Measurements from ENCODE around the gene SPTAN1.

DNA sequence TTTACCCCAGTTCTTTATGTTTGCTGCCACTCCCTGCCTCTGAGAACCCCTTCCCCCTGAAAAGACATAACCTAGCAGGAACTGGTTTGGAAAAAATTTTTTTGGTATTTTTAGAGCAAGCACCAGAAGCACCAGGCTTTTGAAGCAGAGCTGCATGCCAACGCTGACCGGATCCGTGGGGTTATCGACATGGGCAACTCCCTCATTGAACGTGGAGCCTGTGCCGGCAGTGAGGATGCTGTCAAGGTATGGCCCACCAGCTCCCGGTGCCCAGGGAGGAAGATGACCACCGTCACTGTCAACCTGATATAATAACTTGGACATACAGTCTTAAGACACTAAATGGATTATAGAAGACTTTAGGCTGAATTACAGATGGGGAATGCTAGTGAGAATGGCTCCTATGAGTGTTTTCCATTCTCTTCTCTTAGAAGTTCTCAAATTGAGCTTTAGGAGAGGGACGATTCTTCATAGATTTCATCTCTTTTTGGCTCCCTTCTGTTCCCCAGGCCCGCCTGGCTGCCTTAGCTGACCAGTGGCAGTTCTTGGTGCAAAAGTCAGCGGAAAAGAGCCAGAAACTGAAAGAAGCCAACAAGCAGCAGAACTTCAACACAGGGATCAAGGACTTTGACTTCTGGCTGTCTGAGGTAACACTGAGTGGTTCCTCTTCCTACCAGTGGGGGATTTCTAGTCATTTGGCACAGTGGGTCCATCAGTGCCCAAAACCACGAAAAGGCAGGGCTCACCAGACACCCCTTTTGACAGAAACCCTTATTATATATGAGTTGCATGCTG lies 59.4 kb downstream of the SPTAN1 start:
- TF ChIP-seq, protein P1, sequence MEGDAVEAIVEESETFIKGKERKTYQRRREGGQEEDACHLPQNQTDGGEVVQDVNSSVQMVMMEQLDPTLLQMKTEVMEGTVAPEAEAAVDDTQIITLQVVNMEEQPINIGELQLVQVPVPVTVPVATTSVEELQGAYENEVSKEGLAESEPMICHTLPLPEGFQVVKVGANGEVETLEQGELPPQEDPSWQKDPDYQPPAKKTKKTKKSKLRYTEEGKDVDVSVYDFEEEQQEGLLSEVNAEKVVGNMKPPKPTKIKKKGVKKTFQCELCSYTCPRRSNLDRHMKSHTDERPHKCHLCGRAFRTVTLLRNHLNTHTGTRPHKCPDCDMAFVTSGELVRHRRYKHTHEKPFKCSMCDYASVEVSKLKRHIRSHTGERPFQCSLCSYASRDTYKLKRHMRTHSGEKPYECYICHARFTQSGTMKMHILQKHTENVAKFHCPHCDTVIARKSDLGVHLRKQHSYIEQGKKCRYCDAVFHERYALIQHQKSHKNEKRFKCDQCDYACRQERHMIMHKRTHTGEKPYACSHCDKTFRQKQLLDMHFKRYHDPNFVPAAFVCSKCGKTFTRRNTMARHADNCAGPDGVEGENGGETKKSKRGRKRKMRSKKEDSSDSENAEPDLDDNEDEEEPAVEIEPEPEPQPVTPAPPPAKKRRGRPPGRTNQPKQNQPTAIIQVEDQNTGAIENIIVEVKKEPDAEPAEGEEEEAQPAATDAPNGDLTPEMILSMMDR (IDR thresholded peaks at IDR 0.05), result no peak
- no peak for TF ChIP-seq POLR2A (IDR thresholded peaks at IDR 0.05)
